Activated CD8-positive, alpha-beta memory T cell treated with anti-CD3 and anti-CD28 coated beads for 24 hours (primary cell): ENCODE measurements around the gene SPIRE1.
A peak's percentile ranks its signal among the peaks of the same experiment; 100 is the strongest.

Source experiments
- DNase-seq: peaks from one replicate; pipeline ENCODE4 v3.0.0-alpha.2; 2020

Gene SPIRE1

DNA sequence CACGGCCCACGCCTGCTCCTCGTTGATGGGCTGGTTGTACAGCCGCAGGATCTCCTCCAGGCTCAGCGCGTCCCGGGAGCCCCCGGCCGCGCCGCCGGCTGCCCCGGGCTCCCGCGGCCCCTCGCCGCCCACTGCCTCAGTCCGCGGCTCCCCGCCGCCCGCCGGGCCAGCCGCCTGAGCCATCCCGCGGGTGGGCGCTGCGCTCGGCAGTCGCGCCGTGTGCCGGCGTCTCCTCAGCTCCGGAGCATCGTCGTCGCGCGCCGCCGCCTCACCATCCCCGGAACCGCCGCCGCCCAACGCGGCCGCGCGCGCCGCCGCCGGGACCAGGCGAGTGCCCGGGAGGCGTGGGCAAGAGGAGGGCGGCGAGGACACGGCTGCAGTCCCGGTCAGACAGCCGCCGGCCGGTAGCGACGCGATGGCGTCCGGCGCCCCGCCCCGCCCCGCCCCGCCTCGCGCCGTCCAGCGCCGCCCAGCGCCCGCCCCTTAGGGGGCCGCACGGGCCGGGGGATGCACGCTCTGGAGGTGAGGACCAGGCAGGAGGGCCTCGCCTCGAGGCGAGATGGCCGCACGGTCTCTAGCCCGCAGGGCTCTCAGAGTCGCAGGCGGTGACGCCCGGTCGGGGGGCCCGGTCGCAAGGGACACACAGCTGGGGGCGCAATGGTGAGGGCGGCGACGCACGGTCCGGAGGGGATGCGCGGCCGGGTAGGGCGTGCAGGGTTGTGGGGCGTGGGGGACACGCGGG is at the start of gene SPIRE1:
TSS of gene SPIRE1 (minus strand) at position 424 of the 742 bp plus-strand sequence. CDS start at position 183, 241 bp downstream.
- DNase-seq, result peak; percentile 80

DNA sequence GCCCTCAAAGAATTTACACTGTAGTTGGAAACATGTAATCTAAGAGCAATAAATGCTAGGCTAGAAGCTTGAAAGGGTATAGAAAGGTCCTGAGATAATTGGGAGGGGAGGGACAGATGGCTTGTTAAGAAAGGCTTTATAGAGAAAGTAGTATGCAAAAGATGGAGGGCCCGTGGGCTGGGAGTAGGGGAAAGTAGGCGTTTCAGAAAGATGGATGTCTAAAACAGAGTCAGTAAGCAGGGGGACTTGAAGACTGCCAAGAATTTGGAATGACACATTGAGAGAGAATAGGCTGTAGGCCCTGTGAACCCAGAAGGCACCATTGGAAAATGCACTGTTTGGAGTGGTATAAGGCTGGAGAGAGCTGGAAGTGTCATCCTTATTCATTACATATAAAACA is 45.8 kb upstream of the SPIRE1 start:
- DNase-seq, result no peak

DNA sequence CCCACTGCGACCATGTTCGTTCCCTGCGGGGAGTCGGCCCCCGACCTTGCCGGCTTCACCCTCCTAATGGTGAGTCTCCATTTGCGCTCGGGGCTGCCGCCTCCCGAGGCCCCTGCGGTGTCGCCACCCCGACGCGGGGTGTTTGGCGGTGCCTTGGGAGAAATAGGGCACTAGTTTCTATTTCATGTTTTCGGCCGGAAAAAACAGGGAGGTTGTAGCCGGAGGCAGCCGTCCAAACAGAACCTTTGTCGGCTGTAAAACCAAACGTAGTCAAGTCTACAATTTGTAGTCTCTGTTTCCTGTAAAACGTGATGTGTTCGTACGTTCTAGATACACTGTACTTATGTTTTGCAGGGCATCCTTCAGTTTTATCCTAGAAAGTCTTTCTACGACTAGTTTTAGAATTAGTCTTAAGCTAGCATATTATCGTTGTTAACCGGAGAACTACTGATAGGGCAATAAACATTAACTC is 45.2 kb upstream of the SPIRE1 start:
- DNase-seq, result no peak

DNA sequence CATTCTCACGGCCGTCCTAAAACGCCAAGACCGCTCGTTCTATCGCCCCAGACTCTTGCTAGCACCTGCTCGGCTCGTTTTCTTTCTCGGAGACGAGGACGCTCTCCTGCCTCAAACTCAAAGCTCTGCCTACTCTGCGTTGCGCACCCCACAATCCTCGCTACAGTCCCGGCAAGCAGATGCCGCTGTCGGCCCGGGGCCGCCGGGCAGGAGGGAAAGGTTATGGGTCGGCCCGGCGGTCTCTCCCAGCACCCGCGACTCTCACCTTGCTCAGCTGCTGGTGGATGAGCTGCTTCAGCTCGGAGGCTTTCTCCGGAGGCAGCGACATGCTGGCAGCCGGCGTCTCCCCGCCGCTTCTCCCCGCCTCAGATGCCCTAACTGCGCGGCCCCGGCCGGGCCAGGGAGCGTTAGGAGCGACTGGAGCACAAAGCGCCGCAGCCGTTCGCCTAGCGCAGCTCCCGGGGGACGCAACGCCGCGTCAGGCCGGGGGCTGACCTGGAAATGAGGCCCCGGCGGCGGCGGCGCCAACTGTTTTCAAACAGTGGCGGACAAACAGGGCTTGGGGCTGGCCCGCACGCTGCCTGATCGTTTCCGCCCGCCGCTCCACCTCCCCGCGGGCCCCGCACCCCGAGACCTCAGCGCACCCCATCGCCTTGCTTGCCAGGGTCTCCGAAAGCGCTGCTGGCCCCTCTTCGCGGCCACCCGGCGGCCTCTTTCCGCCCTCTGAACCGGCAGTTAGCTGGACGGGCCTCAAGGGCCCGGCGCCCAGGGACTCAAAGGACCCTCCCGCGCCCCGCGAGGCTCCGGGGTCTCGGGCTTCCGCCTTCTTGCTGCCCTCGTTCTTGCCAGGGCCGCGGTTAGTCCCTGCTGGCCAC is 44.6 kb upstream of the SPIRE1 start, which contains the start of the genes CEP76 and PSMG2:
TSS of gene CEP76 (minus strand) at position 503 of the 875 bp plus-strand sequence. CDS start at position 328, 175 bp downstream.
TSS of gene PSMG2 (plus strand) at position 822 of the 875 bp plus-strand sequence. CDS start 66 bp downstream, outside the sequence.
- peak; percentile 96 for DNase-seq

DNA sequence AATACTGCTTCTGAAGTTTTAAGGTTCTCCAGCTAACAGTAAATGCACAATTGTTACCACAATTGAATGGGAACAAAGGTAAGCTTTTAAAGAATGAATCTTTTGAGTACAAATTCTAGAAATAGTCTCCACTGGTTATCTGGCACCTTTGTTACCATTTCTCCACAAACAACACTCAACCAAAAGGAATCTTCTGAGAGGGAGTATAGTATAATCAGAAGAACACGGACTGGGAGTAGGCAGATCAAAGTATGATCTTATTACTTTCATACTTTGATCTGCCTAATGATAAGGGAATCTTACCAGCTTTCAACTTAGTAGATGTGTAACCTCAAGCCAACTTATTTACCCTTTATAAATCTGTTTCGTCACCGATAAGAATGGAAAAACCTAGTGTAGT is 43.3 kb upstream of the SPIRE1 start:
- DNase-seq, result no peak

DNA sequence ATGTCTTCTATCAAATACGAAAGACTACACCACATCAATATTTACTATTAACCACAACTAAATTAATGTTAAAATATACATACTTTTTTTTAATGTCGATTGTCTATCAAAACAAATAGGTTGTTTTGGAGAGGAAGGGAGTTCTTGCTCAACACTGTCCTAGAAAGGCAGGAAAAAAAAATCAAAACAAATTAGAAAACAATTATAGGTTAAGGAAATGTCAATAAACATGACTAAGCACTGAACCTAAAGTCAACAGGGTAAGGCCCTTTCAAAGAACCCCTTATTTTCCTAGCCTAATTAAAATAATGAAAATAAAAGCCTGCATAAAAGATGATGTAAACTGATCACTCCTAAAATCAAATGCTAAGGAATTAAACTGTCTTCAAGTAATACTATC is 41.8 kb upstream of the SPIRE1 start:
- DNase-seq, result no peak

DNA sequence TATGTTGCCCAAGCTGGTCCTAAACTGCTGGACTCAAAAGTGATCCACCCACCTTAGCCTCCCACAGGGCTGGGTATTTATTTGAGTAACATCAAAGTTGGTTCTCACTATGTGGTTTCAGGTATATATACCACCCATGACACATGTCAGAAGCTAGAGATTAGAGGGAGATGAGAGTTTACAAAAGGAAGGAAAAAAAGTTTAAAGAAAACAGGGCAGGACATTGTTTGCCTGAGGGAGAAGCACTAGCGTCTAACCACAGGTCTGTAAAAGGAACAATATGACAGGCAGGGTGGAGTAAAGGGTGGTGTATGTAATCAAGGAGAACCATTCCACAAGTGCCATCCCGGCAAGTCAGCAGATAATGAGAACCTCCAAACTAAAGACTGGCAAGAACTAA is 36.1 kb upstream of the SPIRE1 start:
- no peak for DNase-seq

DNA sequence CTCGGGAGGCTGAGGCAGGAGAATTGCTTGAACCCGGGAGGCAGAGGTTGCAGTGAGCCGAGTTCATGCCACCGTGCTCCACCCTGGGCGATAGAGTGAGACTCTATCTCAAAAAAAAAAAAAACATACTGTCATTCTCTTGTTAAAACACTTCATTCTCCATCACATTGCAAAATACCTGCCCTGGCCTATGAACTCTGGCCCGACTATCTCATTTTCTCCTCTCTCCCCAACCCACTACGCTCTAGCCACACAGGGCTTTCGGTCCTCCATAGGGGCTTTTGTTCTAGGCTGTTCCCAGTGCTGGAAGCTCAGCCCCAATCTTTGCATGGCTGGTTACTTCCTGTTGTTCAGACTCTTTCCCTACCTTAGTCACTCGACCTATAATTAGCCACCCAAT is 34.3 kb upstream of the SPIRE1 start:
- DNase-seq, result no peak

DNA sequence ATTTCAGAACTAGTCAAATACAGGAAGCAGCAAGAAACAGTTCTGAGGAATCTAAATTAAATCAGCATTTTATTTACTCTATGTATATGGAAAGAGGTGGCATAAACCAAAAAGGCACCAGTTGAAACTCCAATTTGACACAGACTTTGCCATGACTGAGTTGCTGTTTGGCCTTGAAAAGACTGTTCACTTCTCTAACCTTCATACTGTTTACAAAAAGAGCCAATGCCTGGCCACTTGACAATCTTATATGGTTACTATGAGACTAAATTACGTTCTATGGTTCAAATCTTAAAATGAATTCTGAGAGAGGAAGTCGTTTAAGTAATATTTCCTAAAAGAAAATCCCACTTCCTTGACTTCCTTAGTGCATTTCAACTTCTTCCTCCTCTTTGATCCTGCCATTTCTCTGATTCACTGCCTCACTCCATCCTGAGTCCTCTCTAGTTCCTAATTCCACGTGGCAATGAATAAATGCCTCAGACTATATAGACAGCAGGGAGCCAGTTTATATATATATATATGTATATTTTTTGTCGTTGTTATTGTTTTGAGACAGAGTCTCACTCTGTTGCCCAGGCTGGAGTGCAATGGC is 31.4 kb upstream of the SPIRE1 start:
- no peak for DNase-seq

DNA sequence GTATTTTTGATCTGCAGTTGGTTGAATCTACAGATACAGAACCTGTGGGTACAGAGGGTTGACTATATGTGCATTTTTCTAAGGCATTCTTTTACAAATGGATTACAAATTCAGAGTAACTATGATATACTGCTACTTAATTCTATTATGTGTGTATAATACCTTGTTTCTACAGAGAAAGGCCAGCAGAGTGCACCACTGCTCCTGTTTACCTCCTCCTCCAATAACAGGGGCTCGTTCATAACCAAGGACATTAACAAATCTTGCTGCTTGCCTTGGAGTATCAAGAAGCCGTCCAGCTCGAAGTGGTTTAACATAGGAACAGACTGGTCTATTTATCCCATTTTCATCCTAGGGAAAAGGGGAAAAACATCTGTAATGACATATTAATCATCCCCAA is 28.2 kb upstream of the SPIRE1 start:
- no peak for DNase-seq

DNA sequence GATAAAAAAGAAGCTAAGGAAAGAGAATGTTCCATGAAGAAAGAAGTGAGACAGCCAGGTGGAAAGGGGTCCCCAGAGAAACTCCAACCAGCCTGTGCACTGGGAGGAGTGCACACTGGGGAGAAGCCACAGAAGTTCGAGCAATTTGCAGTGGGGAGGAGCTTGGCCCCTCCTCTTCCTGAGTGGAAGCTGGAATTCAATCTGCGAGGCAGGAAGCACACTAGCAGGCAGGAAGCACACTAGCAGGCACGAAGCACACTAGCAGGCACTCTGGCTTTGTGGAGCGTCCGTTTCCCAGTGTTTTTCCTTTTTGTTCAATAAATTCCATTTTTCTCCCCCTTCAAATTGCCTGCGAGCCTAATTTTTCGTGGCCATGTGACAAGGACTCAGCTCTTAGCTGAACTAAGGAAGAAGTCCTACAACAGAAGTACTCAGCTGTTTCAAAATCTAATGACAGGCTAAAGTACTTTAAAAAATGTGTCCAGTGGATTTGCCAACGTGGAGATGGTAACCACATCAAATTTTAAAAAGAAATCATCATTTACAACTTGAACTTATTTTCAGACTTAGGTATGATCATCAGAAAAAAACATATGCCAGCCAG is 21.4 kb upstream of the SPIRE1 start:
- no peak for DNase-seq

DNA sequence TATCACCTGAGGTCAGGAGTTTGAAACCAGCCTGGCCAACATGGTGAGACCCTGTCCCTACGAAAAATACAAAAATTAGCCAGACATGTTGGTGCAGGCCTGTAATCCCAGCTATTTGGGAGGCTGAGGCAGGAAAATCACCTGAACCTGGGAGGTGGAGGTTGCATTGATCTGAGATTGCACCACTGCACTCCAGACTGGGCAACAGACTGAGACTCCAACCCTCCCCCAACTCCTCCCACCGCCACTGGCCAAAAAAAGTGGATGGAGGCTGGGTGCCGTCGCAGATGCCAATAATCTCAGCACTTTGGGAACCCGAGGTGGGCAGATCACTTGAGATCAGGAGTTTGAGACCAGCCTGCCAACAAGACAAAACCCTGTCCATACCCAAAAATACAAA is 10.1 kb upstream of the SPIRE1 start:
- no peak for DNase-seq

DNA sequence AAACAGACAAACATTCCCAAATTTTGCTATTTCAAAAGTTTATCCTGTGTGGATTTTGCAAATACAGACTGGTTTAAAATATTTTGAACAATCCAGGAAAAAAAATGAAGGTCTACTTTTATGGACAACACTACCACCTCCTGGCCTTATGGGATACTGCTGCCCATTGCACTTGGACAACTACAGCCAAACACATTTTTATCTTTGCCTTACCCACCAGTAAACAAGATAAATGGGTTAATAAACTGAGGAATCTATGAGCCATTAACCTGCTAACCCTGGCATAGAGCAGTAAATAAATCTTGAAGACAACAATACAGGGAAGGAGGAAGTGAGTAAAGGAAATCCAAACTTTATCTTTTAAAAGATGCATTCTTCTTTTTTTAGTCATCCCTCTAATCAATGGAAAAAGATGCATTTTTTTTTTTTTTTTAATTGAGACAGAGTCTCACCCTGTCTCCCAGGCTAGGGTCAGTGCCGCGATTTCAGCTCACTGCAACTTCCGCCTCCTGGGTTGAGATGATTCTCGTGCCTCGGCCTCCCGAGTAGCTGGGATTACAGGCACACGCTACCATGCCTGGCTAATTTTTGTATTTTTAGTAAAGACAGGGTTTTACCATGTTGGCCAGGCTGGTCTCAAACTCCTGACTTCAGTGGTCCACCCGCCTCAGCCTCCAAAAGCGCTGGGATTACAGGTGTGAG is 2.1 kb upstream of the SPIRE1 start:
- DNase-seq, result no peak

DNA sequence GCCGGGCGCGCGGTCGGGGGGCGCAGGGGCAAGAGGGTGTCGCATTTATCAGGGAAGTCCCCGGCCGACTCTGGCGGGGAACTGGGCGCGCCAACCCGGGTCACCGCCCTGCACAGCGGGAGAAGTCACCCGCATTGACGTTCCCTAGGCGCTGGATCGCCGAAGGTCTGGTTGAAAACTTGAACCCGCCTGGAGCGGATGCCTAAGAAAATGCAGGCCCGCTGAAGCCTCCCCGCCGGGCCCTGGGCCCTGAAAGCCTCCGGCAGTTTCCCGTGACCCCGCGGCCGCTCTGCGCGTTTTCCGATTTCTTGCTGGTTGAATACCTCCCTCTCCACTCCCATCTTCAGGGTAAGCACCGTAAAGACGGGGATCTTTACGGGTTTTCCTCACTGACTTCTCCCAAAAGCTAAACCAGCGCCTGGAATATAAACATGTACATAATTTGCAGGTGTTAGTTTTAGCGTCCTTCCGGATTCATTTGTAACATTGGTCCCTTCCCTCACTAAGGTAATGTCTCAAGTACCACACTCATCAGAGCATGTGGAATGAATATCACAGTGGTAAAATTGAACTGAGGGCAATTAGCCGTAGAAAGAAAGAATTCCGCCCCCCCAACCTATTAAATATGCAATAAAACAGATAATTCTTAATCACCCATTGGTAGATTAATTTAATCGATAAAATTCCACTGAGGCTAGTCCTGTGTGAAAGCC is 675 bp upstream of the SPIRE1 start:
- DNase-seq, result no peak

DNA sequence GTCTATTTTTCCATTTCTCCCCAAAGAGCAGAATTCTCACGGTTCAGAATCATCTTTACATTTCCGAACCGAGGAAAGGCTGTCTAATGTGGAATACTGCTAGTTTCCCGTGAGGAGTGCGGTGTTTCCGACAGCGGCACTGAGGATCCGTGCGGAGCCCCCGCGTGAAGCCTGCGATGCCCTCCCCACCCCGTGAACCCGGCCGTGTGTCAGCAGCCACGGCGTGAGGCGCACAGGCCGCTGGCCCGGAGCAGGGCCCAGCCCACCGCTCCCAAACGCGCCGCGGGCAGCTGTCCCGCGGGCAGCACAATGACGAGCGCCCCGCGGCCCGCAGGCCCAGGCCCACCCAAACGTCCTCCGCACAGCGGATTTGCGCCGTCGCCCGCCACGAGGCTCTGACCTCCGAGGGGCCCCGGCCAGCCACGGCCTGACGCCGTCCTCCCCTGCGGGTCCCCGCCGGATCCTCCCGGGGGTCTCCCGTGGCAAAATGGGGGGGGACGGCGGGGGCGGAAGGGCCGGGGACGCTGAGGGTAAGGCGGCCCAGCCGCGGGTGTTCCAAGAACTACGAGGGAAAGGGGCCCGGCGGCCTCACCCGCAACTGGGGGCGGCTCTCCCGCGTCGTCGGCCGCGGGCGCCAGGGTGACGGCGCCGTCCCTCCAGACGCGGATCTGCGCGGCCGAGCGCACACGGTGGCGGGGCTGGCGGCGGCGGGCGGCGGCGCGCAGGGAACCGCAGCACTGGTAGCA is 796 bp downstream of the SPIRE1 start:
- DNase-seq, result no peak

DNA sequence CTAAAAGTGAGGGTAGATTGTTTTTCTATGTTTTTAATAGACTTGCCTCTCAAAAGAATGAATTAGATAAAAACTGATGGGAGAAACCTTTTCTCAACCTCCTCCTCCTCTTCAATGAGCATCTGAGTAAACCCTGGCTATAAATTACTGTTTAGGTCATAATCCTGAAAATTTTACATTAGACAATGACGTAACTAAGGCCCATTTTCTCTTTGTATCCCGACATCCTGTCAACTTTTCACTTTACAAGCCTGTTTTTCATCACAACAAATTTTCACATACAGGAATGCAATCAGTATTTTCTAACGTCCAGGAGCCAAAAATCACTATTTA is 1.3 kb downstream of the SPIRE1 start:
- DNase-seq, result no peak

DNA sequence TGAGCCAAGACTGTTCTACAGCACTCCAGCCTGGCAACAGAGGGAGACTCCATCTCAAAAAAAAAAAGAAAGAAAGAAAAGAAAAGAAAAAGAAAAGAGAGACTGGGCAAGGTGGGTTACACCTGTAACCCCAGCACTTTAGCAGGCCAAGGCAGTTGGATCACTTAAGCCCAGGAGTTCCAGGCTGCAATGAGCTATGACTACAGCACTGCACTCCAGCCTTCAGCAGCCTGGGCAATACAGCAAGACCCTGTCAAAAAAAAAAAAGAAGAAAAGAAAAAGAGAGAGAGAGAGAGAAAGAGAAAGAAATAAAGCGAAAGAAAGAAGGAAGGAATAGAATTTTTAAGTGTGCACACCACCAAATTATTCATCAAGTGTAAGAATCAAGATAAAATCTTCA is 2.9 kb downstream of the SPIRE1 start:
- no peak for DNase-seq

DNA sequence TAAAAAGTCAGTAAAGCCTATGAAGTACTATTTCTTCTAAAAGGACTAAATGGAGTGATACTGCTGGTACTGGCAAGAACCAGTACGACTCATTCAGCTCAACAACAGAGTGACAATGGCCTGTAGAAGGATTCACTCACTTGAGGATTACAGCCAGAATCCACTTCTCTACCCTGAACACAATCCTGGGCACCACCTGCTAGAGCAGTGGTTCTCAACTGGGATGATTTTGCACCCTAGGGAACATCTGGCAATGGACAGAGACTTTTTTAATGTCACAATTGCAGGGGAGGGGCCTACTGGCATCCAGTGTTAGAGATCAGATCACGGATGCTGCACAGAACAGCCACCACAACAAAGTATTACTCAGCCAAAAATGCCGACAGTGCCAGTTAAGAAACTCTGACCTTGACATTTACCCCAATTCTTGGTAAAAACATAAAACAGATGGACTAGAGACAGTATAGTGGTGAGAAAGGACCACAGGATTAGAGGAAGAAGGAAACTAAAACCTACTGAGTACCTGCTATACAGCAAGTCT is 5.0 kb downstream of the SPIRE1 start:
- DNase-seq, result no peak

DNA sequence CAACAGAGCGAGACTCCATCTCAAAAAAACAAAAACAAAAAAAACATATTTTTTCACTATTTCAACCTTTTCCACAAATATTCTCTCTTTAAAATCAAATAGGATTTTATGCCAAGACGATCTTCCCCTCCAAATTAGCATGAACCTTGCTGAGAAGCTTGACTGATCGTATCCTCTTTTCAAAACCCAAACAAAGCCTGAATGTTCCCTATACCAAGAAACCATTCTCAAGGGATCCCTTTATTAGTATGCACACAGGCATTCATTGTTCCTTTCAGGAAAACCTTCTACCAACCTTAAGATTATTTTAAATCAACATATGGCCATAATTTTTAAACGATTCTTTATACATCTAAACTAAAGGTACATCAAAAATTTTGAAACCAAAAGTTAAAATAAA is 6.3 kb downstream of the SPIRE1 start:
- no peak for DNase-seq

DNA sequence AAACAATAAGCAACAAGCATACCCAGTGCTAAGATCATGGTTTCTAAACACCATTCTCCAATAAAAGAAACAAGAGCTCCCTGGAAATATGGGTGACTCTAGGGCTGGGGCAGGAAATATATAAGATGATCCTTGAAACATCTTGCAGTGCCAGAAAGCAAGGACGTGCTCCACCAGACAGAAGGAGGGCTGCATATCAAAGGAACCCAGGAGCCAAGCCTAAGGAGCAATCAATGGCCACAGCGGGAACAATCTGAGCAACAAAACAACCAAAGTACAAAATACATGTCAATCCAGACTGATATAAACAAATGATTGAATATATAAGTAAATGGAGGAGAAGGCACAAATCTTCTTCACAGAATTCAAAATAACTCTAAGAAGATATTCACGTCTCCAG is 10.1 kb downstream of the SPIRE1 start:
- no peak for DNase-seq

DNA sequence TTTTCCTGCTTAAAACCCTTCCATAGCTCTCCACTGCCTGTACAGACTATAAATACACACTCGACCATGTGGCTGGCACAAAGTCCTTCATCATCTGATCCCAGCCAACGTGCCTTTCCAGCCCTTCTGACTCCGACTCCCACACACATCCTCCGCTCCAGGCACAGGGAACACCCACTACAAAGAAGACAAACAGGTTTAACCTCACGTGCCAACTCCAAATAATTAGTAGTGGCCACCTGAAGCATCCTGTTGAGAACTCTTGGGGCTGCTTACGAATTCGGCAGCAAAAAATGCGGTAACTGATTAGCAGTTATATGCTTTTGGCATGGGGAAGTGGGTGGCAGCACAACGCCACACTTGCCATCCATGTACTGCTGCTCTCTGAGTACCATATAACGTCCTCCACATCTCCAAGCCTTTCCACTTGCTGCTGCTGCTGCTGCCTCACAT is 12.1 kb downstream of the SPIRE1 start:
- no peak for DNase-seq
